SK-N-MC (cell line): ENCODE results near the gene PRSS8.
A peak's percentile ranks its signal among the peaks of the same experiment; 100 is the strongest.
"Not testable (repeated sequence)": the region's sequence is repeated elsewhere in the genome, so short reads cannot be mapped to it uniquely, and the experiment has no call there.

Source experiments
- DNase-seq: peaks from one replicate; pipeline ENCODE4 v3.0.0-alpha.2; 2011; ENCODE audit warnings: low read depth, low spot score
- H3K27ac ChIP-seq: fragments of 200-600 bp; sonication (generic); 2 replicates; pipeline ENCODE4 v1.5.1; 2016; ENCODE audit warnings: mixed run types
- H3K36me3 ChIP-seq: fragments of 200-600 bp; sonication (generic); 2 replicates; pipeline ENCODE4 v1.6.1; 2017; ENCODE audit warnings: antibody characterized with exemption, low read length, mixed read lengths; ENCODE audit not compliant: insufficient read depth
- H3K4me3 ChIP-seq: fragments of 200-600 bp; sonication (generic); 2 replicates; pipeline ENCODE4 v1.5.1; 2016
- H3K9ac ChIP-seq: fragments of 200-600 bp; sonication (generic); 2 replicates; pipeline ENCODE4 v1.8.0; 2017; ENCODE audit warnings: mixed run types, mixed read lengths; ENCODE audit not compliant: insufficient read length
- H3K9me3 ChIP-seq: fragments of 200-600 bp; sonication (generic); 2 replicates; pipeline ENCODE4 v1.6.1; 2017; ENCODE audit warnings: low read depth, mild to moderate bottlenecking, antibody characterized with exemption, low read length, moderate library complexity, mixed read lengths
- EZH2 ChIP-seq: fragments of 200-600 bp; sonication (generic); IDR thresholded peaks from one replicate; pipeline ENCODE4 v1.6.1; 2017; ENCODE audit warnings: antibody characterized with exemption
- FOXP2 ChIP-seq: optimal IDR thresholded peaks from 2 replicates; pipeline ENCODE3; 2011; ENCODE audit warnings: mild to moderate bottlenecking, moderate library complexity; ENCODE audit not compliant: insufficient read depth; ENCODE audit errors: extremely low read length, control extremely low read depth
- POLR2AphosphoS5 ChIP-seq: IDR thresholded peaks from 2 replicates; pipeline ENCODE4 v1.6.1; 2012; ENCODE audit warnings: mild to moderate bottlenecking, low read depth, low read length, borderline replicate concordance

Gene PRSS8

DNA sequence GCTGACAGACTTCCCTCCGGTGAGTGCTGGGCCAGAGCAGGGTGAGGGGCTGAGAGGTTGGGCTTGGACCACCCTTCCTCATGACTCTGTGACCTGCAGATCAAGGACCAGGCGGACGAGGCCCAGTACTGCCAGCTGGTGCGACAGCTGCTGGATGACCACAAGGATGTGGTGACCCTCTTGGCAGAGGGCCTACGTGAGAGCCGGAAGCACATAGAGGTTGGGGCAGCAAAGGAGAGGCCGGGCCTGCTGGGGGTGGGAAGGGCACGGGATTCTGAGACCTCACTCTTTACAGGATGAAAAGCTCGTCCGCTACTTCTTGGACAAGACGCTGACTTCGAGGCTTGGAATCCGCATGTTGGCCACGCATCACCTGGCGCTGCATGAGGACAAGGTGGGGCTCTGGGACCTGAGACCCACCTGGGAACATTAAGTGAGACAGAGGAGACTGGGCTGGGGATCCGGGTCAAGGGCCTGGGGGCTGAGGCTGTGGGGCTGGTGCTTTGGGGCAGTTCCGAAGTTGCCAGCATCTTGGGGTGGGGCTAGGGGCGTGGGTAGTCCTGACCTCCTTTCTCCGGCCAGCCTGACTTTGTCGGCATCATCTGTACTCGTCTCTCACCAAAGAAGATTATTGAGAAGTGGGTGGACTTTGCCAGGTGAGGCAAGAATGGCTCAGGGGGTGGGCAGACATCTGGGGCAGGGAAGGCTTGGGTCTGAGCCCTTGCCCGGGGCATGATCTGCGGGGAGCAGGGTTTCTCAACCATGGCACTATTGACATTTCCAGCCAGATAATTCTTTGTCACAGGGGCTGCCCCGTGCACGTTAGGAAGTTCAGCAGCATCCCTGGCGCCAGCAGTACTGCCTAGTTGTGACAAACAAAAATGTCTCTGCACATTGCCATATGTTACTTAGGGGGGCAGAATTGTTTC lies 25.2 kb downstream of the PRSS8 start:
- peaks cover 27% of the 10 kb centered on the region; the same call in 1 of the 2 replicates for H3K36me3 ChIP-seq
- H3K9ac ChIP-seq = no peak overlapping the region
- no peak overlapping the region for H3K4me3 ChIP-seq
- TF ChIP-seq EZH2 (no peak), POLR2AphosphoS5 (no peak), FOXP2 (no peak)
- no peaks in the 10 kb centered on the region for H3K9me3 ChIP-seq
- no peak overlapping the region for H3K27ac ChIP-seq
- no peak for DNase-seq

DNA sequence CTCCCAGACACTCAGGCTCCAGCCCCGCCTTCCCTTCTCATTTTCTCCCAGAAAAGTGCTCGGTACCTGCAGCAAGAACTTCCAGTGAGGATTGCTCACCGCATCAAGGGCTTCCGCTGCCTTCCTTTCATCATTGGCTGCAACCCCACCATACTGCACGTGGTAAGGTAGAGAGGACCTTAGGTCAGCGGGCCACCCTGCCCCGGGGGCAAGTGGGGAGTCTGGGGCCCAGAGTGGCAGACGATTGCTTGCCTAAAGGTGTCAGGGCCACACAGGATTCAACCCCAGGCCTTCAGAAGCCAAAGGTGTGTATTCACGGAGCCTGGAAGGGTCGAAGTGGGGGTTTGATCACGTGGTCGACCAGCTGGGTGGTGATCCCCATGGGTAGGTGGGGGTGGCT lies 25.9 kb downstream of the PRSS8 start:
- Histone ChIP-seq H3K9ac (no peak overlapping the region), H3K4me3 (no peak overlapping the region), H3K36me3 (peaks cover 27% of the 10 kb centered on the region; the same call in 1 of the 2 replicates), H3K9me3 (no peaks in the 10 kb centered on the region), H3K27ac (no peak overlapping the region)
- no peak for DNase-seq
- TF ChIP-seq POLR2AphosphoS5 (no peak), EZH2 (no peak), FOXP2 (no peak)

DNA sequence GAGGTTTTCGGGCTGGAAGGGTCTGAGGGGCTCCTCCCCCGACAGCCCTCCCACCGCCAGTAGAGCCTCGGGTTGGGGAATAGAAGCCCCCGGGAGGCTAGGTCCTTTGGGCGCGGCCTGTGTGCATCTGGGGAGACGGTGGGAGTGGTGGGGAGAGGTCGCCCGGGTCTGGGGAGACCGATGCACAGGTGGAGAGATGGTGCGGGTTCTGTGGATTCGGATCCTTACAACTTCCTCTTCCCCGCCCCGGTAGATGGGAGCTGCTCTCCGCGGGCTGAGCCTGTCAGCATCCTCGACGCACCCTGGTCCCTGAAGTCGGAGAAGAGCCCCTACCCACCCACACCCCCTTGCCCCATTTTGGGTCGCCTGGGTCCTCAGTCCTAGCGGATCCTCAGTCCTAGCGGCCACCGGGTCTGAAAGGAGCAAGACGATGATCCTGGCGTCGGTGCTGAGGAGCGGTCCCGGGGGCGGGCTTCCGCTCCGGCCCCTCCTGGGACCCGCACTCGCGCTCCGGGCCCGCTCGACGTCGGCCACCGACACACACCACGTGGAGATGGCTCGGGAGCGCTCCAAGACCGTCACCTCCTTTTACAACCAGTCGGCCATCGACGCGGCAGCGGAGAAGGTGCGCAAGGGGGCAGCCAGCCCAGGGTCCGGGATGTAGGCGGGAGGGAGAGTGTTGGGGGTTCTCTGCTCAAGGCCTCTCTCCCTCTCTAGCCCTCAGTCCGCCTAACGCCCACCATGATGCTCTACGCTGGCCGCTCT lies 26.6 kb downstream of the PRSS8 start:
- Histone ChIP-seq H3K4me3 (peak overlapping the region; percentile 95), H3K9me3 (no peaks in the 10 kb centered on the region), H3K27ac (no peak overlapping the region), H3K36me3 (peaks cover 27% of the 10 kb centered on the region; the same call in 1 of the 2 replicates), H3K9ac (peak overlapping the region; percentile 81)
- DNase-seq = no peak
- TF ChIP-seq POLR2AphosphoS5 (no peak), EZH2 (no peak), FOXP2 (no peak)

DNA sequence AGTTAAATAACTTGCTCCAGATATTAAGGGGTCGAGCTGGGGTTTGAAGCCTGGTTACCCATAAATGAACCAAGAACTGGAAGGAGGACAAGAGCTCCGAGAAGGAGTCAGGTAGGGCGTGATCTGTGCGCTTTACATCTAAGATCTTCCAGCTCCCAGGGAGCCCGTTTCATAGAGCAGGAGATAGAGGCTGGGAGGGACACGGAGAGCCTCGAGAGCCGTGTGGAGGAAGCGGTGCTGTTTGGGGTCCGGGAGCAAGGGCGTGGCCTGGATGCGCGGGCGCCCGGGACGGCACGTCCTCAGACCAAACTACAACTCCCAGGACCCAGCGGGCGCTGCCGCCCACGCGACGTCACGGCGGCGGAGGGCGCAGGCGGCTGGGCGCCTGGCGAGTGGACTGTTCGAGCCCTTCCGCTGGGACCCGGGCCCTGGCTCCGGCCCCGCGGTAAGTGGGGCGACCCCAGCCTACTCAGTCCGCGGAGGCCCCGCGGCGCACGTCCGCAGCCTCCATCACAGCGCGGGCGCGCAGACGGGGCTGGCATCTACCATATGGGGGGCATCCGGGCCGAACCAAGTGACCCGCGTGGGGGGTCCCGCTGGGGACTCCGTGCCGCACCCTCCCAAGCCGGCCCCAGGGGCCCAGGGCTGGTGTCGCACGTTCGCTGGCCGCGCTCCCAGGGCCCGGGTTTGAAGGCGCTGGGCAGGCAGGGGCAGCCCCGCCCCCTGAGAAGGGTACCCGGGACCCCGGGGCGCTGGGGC lies 27.3 kb downstream of the PRSS8 start, which contains the start of gene BCKDK:
TSS of gene BCKDK (plus strand) at position 352 of the 759 bp plus-strand sequence. CDS start 838 bp downstream, outside the sequence.
- peak within 1 kb of the TSS; percentile 81 for H3K9ac ChIP-seq
- H3K36me3 ChIP-seq = peaks cover 27% of the 10 kb centered on the region; the same call in 1 of the 2 replicates
- no peak within 1 kb of the TSS for H3K27ac ChIP-seq
- H3K4me3 ChIP-seq = peak within 1 kb of the TSS; percentile 95
- TF ChIP-seq POLR2AphosphoS5 = peak; percentile 73
- no peak for TF ChIP-seq EZH2
- H3K9me3 ChIP-seq = no peaks in the 10 kb centered on the region
- no peak for DNase-seq

DNA sequence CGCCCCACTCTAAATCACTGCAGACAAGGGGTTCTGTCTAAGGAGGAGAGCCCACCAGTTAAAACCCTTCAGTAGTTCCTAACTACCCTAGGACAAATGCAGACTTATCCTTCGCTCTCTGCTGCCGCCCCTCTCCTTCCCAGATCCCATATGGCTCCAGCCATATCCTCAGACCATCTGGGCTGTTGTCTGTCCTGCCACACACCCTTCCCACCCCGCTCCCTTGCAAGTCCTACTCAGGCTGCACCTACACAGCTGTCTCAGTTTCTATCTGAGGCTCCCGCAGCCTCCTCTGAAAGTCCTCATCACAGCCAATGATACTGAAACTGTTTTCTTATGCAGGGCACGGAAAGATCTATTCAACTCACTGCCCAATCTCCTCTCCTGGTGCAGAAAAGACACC lies 28.1 kb downstream of the PRSS8 start:
- Histone ChIP-seq H3K4me3 (no peak overlapping the region; the same call in 1 of the 2 replicates), H3K9me3 (no peaks in the 10 kb centered on the region), H3K27ac (no peak overlapping the region), H3K9ac (no peak overlapping the region), H3K36me3 (peaks cover 26% of the 10 kb centered on the region; the same call in 1 of the 2 replicates)
- no peak for DNase-seq
- no peak for TF ChIP-seq FOXP2

DNA sequence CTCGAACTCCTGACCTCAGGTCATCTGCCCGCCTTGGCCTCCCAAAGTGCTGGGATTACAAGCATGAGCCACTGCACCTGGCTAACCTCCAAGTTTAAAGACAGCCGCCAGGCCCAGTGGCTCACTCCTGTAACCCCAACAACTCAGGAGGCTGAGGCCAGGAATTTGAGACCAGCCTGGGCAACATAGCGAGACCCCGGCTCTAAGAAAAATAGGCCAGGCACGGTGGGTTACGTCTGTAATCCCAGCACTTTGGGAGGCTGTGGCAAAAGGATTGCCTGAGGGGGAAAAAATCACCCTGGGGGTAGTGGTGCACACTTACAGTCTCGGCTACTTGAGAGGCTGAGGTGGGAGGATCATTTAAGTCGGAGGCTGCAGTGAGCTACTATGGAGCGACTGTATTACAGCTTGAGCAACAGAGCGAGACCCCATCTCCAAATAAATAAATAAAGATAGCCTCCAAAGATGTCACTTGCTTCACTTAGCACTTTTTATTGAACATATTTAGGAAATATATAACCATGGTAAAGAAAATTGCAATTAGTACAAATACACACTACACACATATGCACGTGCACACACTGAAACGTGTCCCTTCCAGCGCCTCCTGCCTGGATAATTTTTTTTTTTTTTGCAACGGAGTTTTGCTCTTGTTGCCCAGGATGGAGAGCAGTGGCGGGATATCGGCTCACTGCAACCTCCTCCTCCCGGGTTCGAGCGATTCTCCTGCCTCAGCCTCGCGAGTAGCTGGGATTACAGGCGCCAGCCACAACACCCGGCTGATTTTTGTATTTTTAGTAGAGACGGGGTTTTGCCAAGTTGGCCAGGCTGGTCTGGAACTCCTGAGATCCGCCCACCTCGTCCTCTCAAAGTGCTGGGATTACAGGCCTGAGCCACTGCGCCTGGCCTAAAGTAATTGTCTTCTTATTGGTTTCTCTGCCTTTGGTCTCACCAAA lies 28.7 kb downstream of the PRSS8 start:
- DNase-seq = no peak
- H3K27ac ChIP-seq = no peak overlapping the region
- TF ChIP-seq POLR2AphosphoS5 (no peak), FOXP2 (no peak), EZH2 (no peak)
- peaks cover 20% of the 10 kb centered on the region; the same call in 1 of the 2 replicates for H3K36me3 ChIP-seq
- no peaks in the 10 kb centered on the region for H3K9me3 ChIP-seq
- no peak overlapping the region for H3K4me3 ChIP-seq
- H3K9ac ChIP-seq = no peak overlapping the region

DNA sequence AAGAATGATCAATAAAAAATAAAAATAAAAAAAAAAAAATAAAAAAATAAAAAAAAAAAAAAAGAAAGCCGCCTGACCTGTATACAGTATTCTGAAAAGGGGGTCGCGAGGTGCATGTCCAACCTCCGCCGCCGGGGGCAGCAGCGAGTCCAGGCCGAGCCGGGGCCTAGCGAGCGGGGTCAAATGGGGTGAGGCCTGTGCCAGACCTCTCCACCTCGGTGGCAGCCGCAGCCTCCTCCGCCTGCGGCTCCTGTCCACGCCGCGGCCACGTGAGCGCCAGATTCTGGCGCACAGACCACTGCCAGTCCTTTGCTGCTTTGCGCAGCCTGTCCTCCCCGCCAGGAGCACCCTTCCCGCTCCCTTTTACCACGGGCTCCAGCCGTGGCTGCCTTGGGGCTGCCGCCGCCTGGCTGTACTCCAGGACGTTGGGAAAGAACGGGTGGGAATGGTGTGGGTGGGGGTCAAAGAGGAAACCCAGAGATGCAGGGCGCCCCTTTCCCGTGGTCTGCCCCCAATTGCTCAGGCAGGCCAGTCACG lies 29.8 kb downstream of the PRSS8 start:
- Histone ChIP-seq H3K9ac (no peak overlapping the region), H3K4me3 (no peak overlapping the region), H3K27ac (no peak overlapping the region), H3K36me3 (peaks cover 10% of the 10 kb centered on the region; the same call in 1 of the 2 replicates), H3K9me3 (no peaks in the 10 kb centered on the region)
- DNase-seq = no peak
- no peak for TF ChIP-seq EZH2
- TF ChIP-seq FOXP2 = no peak

DNA sequence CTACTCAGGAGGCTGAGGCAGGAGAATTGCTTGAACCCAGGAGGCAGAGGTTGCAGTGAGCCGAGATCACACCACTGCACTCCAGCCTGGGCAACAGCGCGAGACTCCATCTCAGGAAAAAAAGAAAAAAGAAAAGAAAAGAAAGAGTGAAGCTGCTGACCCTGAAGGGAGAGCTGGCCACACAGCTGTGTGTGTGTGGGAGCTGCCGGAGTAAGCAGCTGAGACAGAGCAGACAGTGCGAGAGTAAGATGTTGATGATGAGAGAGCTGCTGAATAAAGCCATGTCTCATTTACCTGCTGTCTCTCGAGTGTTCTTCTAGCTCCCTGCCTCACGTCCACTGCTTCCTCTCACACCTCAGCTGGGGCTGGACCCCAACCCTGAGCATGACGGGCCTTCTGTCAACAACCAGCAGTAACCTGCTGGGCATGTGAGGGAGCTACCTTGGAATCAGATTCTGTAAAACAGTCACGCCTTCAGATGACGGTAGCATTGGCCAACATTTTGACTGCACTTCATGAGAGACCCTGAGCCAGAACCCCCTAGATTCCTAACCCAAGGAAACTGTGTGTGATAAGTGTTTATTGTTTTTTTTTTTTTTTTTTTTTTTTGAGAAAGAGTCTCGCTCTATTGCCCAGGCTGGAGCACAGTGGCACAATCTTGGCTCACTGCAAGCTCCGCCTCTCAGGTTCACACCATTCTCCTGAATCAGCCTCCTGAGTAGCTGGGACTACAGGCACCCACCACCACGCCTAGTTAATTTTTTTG lies 34.5 kb downstream of the PRSS8 start:
- not testable (repeated sequence) for H3K9me3 ChIP-seq, H3K9ac ChIP-seq, H3K27ac ChIP-seq, H3K4me3 ChIP-seq, H3K36me3 ChIP-seq, DNase-seq
